Measurements from ENCODE around the gene HERC2.
"Not testable (repeated sequence)": the region's sequence is repeated elsewhere in the genome, so short reads cannot be mapped to it uniquely, and the experiment has no call there.

- TF ChIP-seq CTCF (IDR thresholded peaks at IDR 0.05; ENCODE audit: low read depth, low read length, missing input control); SP1 (IDR thresholded peaks at IDR 0.05); YY1 (IDR thresholded peaks at IDR 0.05); EGR1 (IDR thresholded peaks at IDR 0.05; ENCODE audit: low read depth in 2 of 2); RAD21 (IDR thresholded peaks at IDR 0.05); REST (IDR thresholded peaks at IDR 0.05); TAF1 (conservative IDR thresholded peaks at IDR 0.05); ZBTB33 (IDR thresholded peaks at IDR 0.05); GABPA (IDR thresholded peaks at IDR 0.05 in 1 of 2, conservative IDR thresholded peaks at IDR 0.05 in 1 of 2); MAX (IDR thresholded peaks at IDR 0.05); ATF3 (IDR thresholded peaks at IDR 0.05): not testable (repeated sequence)
Observed at GRCh38 chr15:28295009-28295563, 26.9 kb downstream of the HERC2 start.
